HG02623 (cell line): ENCODE data around the gene FGFRL1.
"Not testable (repeated sequence)": the region's sequence is repeated elsewhere in the genome, so short reads cannot be mapped to it uniquely, and the experiment has no call there.

ENCODE experiments used
- ATAC-seq: cut with Tn5 transposase; IDR thresholded peaks from one replicate; pipeline ENCODE4 v1.9.1; 2021; ENCODE audit warnings: moderate library complexity; ENCODE audit not compliant: unreplicated experiment

Gene FGFRL1

DNA sequence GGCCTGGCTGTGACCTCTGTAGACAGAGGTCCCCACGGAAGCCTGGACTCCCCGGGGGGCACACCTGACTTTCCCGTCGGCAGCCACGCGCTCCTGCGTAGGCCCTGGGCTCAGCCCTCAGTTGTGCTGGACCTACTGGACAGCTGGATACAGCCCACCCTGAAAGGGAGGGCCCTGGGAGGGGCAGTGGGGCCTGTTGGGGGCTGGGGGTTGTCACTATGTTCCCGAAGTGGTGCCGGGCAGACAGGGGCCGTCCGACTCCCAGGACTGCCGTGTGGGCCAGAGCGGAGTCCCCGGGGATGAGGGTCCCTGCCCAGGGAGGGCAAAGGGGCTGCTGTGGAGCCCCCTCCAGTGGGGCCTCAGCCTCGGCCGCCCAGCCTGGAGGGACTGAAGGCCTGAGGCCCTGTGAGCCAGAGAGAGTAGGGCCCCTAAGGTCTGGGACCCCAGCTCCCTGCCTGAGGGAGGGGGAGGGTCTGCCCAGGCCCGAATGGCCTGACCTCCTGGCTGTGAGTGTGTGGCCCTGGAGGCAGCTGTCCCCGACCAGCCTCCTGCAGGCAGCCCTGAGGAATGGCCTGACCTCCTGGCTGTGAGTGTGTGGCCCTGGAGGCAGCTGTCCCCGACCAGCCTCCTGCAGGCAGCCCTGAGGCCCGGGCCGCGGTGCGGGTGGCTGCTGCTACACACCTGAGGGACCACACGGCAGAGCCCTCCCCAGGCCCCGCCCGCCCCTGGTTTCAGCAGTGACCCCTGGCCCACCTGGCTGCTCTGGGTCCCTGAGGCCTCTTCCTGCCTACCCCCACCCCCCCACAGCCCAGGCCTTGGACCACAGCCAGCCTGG is 25.8 kb downstream of the FGFRL1 start:
- ATAC-seq: no peak

DNA sequence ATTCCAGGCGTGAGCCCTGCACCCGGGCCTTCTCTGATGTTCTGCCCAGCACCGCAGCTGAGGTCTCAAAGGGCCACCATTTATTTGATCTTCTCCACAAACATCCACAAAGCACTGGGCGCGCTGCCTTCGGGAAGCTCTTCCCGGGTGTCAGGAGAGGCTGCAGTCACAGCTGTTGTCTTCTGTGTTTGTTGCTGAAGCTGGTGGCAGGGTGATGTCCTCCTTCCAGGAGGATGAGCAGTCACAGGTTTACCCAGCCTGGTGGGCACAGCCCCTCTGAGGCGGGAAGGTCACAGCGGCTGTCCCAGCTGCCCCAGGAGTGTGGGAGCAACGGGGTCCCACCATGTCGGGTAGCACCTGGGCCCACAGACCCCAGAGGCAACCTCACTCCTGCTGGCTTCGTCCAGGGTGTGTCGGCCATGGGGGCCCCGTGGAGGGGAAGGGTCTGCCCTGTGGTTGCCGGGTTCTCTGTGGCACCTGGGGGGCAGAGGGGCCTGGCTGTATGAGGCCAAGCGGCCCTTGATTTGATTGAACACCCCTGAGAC is 27.6 kb downstream of the FGFRL1 start:
- ATAC-seq: no peak

DNA sequence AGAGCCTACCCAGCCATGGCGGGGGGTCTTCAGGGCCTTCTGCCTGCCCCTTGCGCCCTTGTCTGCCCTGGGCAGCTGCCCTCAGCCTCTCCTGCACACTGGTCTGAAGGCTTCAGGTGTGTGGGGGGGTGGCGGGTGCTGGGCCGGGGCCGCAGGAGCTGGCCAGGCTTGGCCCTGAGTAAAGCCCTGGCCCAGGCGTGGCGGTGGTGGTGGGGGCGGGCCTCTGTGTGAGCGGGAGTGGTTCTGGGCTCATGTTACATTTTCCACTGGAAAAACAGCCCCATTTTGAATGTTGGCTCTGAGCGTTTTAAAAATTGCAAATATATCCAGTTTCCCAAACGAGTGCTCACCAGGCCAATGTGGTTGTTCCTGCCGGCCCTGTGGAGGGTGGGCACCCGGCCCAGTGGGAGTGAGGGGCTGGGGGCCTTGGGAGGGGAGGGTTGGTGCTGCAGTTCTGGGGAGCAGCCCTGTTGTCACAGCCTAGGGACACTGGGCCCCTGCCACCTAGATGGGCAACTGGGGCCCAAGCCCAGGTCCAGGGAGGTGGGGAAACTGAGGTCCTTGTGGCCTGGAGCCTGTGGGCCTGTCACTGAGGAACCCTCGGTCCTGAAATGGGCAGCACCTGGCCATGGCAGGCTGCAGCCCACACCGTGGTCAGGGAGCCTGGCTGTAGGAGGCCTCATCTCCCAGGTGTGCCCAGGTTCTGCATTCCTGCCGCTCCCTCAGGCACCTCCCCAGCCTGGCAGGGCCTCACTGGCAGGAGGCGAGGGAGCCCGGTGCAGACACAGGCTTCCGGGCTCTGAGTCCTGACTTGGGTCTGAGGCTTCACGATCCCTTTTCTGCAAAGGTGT is 28.3 kb downstream of the FGFRL1 start:
- ATAC-seq: no peak

DNA sequence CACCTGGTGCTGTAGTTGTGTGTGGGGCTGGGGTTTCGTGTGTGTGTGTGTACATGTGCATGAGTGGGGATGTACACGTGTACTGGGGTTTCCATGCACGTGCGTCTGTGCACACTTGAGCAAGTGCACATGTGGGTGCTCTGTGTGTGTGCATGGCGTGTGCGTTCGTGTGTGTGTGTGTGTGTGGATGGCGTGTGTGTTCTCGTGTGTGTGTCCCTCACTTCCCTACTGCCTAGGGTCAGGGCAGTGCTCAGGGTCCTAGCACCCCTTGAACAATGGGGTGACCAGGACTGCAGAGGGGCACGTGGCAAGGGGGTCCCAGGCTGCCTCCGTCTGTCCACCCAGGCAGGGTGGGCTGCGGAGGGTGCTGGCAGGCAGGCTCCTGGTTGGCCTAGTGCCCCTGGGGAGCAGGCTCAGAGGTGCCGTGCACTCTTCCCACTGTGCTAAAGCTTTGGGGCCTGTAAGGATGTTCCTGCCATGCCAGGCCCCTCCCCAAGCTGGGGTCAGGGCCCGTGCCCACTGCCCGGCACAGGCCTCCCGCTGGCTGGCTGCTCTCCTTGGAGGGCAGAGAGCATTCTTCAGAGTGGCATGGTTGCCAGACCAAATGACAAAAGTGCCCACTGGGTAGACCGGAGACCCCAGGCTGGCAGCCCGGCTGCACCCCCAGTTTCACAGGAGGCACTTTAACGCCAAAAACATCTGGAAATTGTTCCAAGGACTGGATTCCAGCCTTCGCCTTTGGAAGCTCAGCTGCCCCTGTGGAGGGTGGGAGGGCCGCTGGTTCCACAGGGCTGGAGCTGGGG is 29.1 kb downstream of the FGFRL1 start:
- ATAC-seq: no peak

DNA sequence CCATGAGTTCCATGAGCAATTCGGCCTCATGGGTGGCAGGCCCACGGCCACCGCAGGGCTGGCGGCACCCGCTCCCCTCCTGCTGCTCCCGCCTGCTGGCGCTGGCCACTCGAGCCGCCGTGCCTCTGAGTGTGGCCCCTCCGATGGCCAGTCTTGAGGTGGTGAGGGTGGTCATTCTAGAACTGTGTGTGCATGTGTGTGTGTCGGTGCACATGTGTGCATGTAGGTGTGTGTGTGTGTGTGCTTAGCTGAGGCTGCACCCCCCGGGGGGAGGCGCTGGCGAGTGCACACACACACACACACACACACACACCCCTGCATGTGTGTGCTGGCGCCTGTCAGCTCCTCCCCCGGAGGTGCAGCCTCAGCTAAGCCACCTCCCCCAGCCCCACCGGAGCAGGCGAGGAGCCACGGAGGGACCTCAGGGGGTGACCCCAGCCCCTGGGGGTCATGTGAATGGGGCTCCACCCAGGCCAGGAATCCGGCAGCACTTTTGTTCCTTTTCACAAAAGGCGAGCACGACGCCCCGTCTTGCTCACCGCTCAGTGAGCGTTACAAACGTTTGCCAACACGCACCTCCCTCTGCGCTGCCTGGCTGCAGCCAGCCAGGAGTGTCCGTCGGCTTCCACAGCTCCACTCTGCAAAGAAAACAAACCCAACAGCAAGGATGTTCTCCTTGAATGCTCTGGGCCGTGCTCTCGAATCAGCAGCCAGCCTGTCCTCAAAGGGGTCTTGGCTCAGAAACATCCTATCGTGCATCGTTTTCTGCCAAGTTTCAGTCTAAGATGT is 29.9 kb downstream of the FGFRL1 start:
- no peak for ATAC-seq

DNA sequence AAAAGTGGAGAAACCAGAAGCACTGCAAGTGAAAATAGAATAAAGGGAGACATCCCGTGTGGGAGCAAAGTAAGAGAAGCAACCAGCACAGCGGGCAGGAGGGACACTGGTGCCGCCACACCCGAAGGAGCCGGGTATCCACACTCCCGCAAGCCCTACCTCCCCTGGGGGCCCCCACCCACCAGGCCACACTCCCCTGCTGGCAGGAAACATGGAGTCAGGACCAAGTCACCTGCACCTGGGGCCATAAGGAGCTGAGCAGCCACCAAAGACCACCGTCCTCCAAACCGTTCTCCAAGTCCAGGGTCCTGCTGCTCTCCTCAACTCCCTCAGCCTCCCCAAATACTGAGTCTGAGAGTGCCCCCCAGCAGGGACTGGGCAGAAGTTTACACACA is 30.5 kb downstream of the FGFRL1 start:
- no peak for ATAC-seq

DNA sequence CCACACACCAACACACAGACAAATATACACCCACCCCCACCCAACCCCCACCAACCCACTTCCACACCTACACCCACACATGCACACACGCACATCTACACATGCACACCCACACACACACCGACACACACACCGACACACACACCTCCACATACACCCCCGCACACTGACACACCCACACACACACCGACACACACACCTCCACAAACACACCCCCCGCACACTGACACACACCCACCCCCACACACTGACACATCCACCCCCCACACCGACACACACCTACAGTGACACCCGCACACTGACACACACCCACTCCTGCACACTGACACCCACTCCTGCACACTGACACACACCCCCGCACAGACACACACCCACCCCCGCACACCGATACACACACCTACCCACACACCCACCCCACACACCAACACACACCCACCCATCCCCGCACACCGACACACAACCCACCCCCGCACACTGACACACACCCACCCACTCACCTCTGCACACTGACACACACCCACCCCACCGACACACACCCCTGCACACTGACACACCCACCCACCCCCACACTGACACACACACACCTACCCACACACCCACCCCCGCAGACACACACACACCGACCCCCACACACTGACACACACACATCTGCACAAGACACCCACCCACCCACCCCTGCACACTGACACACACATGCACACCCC is 31.1 kb downstream of the FGFRL1 start:
- ATAC-seq: no peak

DNA sequence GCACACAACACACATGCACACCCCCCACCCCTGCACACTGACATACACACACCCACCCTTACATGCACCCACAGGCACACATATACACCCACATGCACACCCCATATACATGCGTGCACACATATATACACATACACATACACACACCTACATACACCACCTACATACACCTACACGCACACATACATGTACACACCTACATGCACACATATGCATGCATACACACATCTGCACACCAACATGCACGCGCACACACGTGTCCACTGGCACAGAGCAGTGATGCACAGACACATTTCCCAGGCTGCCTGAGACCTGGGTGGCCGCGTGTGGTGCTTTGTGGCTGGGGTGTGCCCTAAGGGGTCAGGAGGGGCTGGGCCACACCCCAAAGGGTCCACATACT is 31.7 kb downstream of the FGFRL1 start:
- ATAC-seq: no peak

DNA sequence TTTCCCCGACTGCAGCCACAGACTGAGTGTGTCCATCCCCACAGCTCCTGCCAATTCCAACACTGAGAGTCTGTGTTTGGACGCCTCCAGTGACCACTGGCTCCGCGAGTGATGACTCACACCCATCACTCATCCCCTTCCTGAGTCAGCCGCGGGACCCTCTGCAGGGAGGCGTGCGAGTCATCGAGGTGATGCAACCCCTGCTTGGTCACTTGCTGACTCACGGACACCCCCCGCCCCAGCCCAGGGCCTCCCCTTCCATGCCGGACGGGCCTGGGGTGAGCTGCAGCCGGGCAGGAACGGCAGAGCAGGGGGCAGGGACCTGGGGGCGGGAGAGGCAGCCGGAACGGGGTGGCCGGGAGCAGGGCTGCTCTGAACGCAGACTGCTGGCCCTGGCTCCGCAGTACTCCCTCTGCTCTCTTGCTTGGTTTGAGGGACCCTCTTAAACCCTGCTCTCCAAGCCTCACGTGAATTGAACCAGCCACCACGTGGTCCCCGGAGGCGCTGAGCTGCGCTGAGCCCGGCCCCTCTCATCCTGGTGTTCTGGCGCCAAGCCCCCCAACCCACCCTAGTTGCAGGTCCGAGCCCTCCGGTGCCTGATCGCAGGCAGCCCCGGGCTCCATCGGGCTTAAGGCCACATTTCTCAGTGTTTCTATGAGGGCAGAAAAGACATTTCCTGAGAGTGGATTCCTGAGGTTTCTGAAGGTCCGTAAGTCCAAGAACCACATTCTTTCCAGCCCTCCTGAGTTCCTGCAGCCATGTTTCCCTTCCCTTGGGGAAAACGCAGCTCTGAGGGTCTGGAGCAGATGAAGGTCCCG is 32.4 kb downstream of the FGFRL1 start:
- ATAC-seq: no peak

DNA sequence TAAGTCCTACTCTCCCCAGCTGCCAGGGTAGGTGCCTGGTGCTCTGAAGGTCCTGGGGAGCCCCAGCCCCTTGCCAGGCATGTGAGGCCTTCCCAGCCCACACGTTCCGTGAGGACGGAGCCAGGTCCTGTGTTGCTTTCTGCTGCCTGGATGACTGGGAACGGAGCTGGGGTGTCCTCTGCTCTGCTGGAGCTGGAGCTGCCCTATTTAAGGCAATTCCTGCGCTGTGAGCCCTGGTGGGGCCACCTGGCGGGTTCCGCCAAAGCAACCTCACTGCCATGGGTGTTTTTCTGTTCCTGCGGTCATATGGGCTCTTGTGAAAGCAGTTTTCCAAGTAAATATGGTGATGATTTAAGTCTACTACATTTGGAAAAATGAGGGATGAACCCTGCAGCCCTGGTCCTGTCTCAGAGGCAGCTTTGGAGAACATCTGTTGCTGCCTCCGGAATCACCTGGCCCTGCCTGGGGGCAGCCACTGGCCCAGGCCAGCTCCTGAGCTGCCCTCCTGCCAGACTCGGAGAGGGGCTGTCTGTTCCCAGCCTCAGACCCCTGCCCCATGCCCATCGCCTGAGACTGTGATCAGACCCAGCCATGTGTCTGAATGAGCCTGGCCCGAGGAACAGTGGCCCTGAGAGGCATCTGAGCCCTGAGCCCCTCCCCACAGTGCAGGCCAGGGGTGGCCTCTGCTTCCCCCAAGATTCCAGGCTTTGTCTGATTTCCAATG is 33.2 kb downstream of the FGFRL1 start:
- no peak for ATAC-seq

DNA sequence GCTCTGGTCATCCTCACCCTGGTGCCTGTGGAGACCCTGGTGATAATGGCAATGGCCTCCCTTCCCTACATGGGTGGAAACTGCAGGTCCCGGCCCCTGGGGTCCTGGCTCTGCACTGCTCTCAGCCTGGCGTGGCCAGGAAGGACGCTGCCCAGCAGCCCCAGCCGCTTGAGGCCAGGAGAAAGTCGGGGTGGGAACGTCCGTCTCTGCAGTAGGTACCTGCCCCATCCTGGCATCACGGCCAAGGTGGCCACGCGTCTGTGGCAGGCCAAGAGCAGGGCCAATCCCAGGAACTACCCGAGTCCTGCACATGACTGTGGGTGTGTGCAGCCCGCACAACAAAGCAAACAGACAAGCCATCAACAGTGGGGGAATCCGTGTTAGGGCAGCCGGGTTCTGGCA is 33.8 kb downstream of the FGFRL1 start:
- no peak for ATAC-seq

DNA sequence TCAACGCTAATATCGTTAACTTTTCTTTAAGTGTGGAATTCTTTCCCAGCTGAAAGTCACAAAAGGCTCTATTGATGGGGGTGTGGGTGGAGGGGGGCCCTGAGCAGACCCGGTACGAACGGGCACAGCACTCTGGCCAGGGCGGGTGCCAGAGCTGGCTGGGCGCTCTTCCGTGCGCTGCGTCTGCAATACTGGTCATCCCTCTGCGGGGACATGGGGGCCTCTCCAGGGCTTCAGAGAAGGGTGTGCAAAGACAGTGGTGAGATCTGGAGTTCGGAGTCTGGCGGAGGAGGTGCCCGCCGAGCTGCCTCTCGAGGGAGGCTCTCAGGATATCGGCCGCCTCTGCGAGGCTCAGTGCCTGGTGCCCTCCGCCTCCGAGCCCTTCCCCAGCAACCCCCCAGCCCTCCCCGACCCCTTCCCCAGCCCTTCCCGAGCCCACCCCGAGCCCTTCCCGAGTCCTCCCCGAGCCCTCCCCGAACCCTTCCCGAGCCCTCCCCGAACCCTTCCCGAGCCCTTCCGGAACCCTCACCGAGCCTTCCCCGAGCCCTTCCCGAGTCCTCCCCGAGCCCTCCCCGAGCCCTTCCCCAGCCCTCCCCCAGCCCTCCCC is 34.3 kb downstream of the FGFRL1 start:
- no peak for ATAC-seq

DNA sequence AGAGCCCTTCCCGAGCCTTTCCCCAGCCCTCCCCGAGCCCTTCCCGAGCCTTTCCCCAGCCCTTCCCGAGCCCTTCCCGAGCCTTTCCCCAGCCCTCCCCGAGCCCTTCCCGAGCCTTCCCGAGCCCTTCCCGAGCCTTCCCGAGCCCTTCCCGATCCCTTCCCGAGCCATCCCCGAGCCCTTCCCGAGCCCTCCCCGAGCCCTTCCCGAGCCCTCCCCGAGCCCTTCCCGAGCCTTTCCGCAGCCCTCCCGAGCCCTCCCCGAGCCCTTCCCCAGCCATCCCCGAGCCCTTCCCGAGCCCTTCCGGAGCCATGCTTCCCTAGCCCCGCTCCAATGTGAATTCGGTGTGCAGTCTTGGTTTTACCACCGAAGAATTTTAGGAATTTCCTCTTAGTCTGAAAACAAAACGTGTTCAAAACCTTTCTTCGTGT is 35.2 kb downstream of the FGFRL1 start:
- ATAC-seq: not testable (repeated sequence)

DNA sequence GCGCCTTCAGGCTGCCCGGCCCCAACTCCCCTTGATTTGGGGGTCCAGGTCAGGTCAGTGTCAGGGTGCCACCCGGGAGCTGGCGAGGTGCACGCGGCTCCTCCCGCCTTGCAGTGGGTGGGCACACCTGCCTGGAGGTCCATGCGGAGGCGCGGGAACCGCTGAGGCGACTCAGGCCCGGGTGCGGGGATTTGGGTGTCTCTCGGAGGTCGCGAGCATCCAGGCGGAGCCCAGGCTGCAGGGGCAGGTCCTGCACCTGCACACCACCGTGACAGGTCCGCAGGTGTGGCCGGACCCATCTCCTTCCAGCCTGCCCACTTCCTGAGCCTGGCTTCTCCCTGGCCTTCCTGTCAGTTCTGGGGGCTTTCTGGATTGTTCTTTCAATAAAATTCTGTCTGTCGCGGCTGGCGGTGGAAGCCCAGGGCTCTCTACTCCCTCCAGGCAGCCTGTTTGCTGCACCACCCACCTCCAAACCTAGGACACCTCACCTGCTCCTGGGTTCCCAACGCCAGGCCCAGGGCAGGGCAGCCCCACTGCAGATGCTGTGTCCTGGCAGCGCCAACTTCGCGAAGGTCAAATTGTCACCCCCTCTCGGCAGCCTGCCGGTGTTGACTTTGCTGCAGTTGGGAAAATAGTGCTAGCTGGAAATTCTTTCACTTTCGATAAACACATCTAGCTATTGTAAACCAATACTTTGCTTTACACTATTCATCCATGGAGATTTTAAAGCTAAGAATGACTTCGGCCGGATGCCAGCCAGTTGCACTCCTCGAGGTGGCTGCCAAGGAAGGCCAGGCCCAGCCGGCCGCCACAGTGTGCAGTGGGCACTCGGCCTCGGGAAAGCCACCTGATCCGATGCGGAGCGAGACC is 35.9 kb downstream of the FGFRL1 start:
- ATAC-seq: no peak

DNA sequence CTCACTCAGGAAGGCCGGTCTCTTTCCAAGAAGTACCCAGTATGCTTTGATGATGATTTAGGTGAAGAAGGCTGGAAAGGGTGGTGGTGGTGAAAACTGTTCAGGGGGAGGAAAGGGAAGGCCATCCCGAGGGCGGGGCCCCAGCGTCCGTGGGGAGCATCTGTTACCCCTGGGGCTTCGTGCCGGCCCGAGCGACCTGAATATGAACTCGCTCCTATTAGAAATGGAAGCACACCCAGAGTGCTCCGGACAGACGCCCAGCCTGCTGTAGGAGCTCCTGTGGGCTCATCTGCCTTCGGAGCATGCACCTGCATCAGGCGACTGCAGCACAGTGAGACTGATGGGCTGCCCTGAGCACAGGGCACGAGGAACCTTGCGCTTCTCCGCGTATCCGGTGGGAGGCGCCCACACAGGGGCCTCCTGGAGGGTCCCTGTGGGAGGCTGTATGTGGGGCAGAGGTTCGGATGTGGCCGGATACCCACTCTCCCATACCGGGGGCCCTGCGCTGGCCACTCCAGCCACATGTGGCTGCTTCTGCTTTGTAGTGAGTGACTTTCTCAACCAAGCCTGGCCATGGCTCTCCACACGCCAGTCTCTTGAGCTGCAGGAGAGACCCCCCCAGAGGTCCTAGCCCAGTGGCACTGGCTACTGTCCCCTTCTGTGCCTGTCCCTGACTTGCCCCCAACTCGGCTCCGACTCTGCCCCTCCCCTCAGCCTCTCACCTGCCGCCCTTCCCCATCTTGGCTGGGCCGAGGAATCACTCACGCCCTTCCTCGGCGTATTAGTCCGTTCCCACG is 36.7 kb downstream of the FGFRL1 start:
- ATAC-seq: no peak
